ENCODE data around the gene SOST.

GRCh38 chr17:43808076-43808475 lies 49.5 kb upstream of the SOST start:
- TF ChIP-seq PBX3 (IDR thresholded peaks at IDR 0.05) (no peak), JUNB (IDR thresholded peaks at IDR 0.05) (no peak), ELK1 (IDR thresholded peaks at IDR 0.05; ENCODE audit: low read depth, low read length) (no peak), POLR2A (IDR thresholded peaks at IDR 0.05; ENCODE audit: low read length) (no peak), SMC3 (IDR thresholded peaks at IDR 0.05) (no peak), CTCF (IDR thresholded peaks at IDR 0.05) (no peak), RFX5 (IDR thresholded peaks at IDR 0.05) (no peak), RAD21 (conservative IDR thresholded peaks at IDR 0.05 in 1 of 2, IDR thresholded peaks at IDR 0.05 in 1 of 2) (no peak), EP300 (IDR thresholded peaks at IDR 0.05) (no peak), GATA3 (IDR thresholded peaks at IDR 0.05; ENCODE audit: borderline replicate concordance) (no peak), USF2 (IDR thresholded peaks at IDR 0.05) (no peak), MAX (IDR thresholded peaks at IDR 0.05) (no peak)
